ENCODE measurements around the gene TMEM151A.
A peak's percentile ranks its signal among the peaks of the same experiment; 100 is the strongest.

The TMEM151A gene

DNA sequence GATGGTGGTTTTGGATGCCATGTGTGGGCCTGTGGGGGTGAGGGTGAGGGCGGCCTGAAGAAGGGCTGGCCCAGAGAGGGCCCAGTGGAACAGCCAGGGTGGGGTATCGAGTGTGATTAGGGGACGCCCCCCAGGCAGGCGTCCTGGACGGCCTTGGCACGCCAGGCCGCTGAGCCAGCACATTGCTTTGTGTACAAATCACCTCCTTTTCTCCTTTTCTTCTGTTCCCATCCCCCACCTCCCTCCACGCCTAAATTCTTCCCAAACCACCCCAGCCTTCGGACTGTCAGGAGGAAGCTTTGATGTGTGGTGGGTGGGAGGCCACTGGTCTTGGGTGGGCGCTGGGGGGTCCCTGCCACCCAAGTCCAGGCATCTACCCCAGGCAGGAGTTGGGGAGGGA is 33.0 kb downstream of the TMEM151A start:
- no peak for DNase-seq

- no peak for DNase-seq
Observed at GRCh38 chr11:66325263-66325671, 33.6 kb downstream of the TMEM151A start.

DNA sequence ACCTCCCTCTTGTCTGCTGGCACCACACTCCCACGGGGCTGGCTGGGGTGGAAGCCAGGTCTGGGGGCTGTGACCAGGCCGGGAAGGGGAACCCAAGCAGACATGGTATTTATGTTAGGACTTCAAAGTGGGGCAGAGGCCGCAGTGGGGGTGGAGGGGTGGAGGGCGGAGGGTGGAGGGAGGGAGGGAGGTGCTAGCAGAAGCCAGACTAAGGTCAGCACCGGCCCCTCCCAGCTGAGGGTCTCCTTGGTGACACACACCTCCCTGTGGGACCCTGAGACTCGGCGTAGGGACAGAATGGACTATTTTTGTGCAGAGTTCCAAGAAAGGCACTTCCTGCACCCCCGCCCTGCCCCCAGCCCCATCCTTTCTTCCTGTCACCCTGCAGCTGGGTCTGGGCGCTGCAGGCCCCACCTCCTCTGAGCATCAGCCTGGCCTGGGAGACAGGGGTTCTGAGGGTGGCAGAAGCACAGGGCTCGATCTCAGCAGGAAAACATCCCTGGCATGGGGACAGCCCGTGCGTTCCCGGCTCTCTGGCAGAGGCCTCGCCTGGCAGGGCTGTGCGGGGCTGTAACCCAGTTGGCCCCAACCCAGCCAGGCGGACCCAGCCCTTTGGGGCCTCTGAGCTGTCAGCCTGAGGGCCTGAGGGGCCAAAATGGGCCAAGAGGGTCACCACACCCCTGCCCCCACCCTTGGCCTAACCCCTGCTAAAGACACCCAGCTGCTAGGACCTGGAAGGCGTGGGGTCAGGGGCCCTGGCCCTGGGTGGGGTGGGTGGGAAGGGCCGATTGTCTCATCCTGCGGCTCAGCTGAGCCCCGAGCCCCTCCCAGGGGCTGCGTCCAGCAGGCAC is 34.8 kb downstream of the TMEM151A start:
- DNase-seq = no peak

- no peak for DNase-seq
Observed at GRCh38 chr11:66327171-66328030, 35.7 kb downstream of the TMEM151A start.

GRCh38 chr11:66328031-66328301 is 36.3 kb downstream of the TMEM151A start:
- no peak for DNase-seq

DNA sequence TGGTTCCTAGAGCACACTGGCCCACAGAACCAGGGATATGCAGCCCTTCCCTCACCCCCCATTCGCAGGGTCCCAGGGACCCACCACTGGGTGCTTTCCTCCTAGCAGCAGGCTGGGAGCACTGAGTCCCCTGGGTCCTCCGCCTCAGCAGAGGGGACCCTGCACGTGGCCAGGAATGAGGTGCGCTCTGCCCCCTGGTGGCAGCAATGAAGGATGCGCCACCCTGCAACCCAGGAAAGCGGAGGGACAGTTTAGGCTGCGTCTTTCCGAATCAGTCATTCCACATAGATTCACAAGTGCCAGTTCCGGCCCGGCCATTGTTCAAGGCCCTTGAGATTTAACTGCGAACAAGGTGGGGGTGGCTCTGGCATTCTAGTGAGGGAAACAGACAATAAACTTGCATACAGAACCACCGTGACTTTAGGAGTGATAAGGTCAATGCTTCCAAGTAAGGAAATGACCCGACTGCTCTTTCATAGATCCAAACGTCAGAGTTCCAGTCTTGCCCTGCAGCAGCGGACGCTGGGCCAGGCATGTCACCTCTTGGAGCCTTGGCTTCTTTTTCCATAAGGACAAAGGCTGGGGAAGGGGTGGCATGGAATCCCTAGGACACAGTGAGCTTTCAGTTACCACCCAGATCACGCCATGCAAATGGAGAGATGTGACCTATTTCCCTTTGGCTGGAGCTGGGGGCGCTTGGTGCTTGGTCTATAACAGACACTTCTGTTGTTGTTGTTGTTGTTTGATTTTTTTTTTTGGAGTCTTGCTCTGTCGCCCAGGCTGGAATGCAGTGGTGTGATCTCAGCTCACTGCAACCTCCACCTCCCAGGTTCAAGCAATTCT is 36.8 kb downstream of the TMEM151A start:
- DNase-seq = peak; percentile 91

- no peak for DNase-seq
Observed at GRCh38 chr11:66329165-66329673, 37.5 kb downstream of the TMEM151A start.

DNA sequence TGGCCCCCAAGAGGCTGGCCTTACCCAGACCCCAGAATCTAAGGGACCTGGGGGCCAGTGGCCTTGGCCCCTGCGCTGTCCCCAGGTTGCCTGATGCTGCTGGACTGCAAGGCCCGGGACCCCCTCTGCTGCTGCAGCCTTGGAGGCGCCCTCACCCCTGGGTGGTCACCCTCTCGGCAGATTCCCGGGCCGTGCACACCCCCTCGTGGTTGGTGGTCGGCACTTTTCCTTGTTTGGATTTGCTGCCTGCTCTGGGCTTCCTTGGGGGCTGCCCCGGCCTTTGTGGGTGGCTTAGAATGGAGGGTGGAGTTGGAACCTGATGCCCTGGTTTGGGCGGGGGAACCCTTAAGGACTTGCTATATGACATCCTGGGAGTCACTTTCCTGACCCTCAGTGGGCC is 39.2 kb downstream of the TMEM151A start:
- no peak for DNase-seq

GRCh38 chr11:66331542-66332370 is 40.1 kb downstream of the TMEM151A start:
- DNase-seq = no peak

- no peak for DNase-seq
Observed at GRCh38 chr11:66332371-66333219, 40.9 kb downstream of the TMEM151A start.

DNA sequence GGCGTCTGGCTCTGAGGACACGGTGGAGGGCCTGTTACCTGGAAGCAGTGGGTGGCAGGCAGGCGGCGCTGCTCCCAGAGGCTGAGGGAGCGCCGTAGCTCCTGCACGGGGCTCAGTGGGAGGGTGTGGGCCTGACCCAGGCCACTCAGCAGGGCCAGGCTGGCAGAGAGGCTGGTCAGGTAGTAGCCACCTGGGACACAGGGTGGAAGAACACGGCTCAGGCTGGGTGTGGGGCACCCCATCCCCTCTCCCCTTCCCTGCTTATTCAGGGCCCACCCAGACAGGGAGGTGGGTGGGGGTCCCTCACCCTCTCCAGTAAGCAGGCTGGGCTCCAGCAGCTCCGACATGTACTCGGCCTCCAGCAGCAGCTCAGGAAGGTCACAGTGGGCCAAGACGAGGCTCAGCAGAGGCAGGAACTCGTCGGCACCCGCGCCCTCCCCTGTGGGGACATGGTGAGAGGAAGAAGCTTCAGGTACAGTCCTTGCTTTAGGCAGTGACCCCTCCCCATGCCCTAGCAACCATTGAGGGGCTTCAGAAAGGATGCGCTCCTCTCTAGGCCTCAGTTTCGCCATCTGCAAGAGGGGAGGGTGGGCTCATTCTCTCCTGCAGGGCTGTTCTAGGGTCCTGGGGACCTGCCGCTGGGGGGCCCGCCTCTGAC is 41.7 kb downstream of the TMEM151A start:
- no peak for DNase-seq

- DNase-seq = no peak
Observed at GRCh38 chr11:66333896-66334604, 42.4 kb downstream of the TMEM151A start.

GRCh38 chr11:66334605-66335442 is 43.1 kb downstream of the TMEM151A start:
- no peak for DNase-seq

DNA sequence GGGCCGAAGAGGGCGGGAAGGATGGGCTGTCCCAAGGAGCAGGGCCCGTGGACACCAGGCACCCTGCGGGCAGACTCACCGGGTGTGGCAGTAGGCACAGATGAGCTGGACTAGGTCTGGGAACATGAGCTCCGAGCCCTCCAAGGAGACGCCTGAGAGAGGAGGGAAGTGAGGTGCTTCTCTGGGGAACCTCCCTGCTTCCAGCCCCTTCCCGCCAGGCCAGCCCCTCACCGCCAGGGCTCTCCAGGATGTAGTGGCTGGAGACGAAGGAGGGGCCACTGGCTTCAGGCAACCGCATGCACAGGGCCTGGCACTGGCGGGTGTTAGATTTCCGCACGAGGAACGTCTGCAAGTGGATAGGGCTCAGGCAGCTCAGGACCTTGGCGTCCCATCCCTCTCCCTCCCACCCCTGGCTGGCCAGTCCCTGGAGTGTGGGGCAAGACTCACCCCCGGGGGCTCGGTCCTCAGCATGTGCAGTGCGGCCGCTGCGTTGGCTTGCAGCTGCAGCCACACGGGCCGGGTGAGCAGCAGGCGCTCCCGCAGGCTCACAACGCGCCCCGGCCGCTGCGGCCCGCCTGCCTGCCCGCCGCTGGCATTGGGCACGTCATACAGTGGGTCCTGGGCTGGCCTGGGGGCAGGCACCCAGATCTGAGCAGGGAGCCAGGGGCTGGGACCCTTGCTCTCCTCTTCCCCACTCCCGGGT is 44.0 kb downstream of the TMEM151A start:
- DNase-seq = no peak

GRCh38 chr11:66336234-66337102 is 44.8 kb downstream of the TMEM151A start, which contains the start of gene RIN1:
TSS of gene RIN1 (minus strand) at chr11:66336434. CDS start at chr11:66336402, 32 bp downstream.
- DNase-seq = peak; percentile 79

- DNase-seq = no peak
Observed at GRCh38 chr11:66337103-66337899, 45.6 kb downstream of the TMEM151A start.
